GM21447 (cell line): ENCODE data around the gene LCN2.
"Not testable (repeated sequence)": the region's sequence is repeated elsewhere in the genome, so short reads cannot be mapped to it uniquely, and the experiment has no call there.

Experiments
- ATAC-seq: cut with Tn5 transposase; IDR thresholded peaks from one replicate; pipeline ENCODE4 v1.9.1; 2021; ENCODE audit not compliant: unreplicated experiment

Gene LCN2

DNA sequence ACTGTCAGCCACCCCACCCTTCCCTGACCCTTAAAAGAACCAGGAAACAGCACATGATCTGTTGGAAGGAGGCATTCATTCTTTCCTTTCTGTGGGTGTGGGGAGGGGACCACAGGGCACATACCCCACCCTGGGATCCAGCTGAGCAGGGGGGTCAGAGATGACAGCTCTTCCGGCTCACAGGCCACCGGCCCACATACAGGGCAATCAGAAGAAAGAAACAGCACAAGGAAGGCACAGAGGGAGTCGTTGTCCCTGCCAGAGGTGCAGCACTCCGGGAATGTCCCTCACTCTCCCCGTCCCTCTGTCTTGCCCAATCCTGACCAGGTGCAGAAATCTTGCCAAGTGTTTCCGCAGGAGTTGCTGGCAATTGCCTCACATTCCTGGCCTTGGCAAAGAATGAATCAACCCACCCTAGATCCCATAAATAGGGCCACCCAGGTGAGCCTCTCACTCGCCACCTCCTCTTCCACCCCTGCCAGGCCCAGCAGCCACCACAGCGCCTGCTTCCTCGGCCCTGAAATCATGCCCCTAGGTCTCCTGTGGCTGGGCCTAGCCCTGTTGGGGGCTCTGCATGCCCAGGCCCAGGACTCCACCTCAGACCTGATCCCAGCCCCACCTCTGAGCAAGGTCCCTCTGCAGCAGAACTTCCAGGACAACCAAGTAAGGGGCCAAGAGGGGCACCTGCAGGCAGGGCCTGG, at the start of gene LCN2:
LCN2 (plus strand) TSS at position 453 of the 701 bp plus-strand sequence; CDS start at position 526, 73 bp downstream.
- ATAC-seq = no peak

DNA sequence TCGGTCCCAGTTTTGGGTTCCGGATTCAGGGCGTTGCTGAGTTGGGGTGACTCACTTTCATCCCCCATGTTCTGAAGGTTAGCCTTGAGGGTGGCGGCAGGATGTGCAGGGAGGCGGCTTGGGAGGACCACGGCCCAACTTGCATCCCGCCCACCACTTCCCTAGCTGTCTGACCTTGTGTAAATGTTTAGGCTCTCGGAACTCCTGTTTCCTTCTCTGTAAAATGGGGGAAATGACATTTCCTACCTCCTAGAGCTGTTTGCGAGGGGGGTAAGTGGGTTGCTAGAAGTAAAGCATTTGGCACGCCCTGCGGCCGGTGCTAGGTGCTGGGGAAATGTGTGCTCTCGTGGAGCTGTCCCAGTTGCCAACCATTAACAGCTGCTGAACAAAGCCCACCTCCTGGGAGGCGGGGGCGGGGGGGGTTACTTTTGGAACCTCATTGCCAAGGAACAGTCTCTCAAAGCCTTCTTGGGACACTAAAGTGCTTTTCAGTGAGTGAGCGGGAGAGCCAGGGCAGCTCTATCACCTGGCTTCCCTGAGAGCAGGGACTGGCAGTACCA, 49.2 kb upstream of the LCN2 start:
- no peak for ATAC-seq

DNA sequence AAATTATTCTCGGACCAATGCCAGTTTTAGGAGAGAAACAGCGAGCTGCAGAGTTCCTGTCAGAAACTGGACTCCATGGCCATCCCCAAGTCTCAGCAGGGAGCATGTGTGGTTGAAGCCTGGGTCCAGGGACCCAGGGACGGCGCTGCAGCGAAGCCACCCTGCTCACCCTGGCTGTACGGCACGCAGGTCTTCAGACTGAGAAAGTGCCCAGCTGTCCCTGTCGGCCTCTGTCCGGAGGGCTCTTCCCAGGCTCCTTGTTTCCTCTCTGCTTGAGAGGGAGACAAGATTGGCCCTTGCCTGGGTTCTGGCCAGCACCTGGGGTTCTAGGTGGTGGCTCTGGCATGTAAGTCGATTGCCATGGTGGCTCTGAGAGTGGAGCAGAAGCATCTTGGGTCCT, 48.7 kb upstream of the LCN2 start:
- ATAC-seq = no peak

DNA sequence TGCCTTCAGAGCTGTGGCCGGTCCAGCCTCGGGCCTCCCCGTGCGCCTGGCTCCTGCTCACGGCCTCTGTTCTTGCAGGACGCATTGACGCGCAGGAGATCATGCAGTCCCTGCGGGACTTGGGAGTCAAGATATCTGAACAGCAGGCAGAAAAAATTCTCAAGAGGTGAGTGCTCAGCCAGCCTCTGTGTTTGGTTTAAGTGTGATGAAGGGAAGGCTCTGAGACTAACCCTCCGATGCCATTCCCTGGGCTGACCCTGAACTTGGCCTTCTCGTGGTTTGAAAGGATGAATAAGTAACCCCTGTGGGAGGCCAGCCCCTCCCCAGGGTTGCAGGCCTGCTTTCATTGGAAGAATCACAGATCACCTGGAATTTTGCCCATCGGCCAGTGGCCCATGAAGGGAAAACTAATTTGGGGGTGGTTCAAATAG, 48.0 kb upstream of the LCN2 start:
- ATAC-seq = no peak

DNA sequence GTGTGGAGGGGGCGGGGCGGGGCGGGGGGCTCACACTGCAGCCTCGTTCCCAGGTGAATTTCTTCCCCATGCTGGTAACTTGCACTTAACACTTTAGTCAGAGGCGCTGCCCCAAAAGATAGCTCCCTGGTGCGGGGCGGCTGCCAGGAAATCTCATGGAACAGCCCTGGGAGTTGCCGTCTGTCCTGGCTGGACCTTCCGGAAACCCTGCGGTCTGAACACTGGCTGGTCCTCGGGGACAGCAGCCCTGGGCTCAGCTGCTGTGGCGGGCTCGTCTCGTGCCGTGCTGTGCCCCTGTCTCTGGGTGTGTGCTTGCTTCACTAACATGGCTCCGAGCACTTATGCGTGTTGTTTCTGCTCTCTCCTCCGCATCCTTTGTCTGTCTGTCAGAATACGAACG, 47.6 kb upstream of the LCN2 start:
- ATAC-seq = no peak

DNA sequence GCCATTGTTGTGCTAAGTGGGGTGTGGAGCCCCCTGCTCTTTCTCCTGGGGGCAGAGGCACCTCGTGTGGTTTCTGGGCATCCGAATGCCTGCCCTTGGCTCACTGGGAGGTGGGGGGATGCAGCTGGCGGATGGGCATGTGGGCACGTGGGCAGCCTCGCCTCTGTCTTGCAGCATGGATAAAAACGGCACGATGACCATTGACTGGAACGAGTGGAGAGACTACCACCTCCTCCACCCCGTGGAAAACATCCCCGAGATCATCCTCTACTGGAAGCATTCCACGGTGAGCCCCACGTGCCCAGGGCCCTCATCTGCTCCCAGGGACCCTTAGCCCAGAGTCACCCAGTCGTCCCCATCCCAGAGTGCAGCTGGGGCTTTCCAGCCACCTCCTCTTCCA, 47.1 kb upstream of the LCN2 start:
- ATAC-seq = no peak

DNA sequence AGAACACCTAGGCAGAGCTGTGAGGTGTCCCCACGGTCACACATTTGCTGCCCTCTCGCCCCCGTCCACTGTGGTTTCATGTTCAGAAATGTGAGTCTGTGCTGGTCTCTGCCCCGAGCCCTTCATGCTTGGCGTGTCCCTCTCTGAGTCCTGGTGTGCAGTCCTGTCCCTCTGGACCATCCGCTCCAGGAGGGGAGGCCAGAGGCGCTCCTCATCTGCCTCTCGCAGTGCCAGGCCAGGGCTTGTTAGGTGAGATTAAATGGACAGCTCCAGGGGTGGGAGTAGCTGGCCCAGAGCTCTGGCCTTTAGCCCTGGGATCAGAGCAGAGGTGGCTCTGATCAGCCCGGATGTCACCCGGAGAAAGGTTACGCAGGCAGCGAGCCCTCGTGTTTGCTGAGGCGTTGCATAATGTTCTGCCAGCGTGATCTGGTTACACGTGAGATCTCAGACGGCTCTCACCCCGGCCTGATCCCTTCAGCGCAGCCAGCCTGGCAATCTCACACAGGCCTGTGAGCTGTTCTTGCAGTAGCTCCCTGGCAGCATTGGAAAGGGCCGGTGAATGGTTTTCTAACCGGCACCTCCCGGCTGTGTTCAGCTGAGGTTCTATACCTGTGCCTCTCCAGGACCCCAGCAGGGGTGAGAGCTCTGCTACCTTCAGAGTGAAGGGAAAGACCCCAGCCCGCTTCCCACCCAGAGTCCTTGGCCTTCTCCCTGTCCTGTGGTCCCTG, 46.2 kb upstream of the LCN2 start:
- ATAC-seq = no peak

DNA sequence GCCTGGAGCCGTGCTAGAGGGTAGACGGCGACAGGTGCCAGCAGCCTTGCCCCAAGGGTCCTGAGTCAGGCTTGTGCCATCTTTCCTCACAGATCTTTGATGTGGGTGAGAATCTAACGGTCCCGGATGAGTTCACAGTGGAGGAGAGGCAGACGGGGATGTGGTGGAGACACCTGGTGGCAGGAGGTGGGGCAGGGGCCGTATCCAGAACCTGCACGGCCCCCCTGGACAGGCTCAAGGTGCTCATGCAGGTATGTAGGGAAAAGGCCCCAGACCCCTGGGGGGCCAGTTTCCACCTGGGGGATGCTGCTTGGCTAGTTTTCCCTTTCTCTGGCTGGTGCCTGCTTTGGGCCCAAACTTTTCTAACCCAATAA, 45.7 kb upstream of the LCN2 start:
- no peak for ATAC-seq

DNA sequence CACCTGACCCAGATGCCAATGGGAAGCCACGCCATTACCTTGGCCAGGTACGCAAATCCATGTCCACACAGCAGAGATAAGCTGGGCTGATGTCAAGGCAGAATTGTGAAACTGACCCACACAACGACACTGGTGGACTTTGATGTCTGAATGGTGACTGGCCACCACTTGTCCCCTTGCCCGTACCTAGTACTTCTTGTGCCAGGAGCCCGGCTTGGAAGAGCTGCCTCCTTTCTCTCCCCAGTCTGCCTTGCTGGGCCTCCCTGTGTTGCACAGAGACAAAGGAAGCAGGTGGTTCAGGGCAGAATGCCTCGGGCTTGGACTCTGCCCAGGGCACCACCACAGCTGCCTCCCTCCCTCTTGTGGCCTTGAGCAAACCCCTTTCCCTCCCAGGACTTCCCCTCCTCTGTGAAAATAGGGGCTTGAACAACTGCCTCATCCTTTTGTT, 45.1 kb upstream of the LCN2 start:
- no peak for ATAC-seq

DNA sequence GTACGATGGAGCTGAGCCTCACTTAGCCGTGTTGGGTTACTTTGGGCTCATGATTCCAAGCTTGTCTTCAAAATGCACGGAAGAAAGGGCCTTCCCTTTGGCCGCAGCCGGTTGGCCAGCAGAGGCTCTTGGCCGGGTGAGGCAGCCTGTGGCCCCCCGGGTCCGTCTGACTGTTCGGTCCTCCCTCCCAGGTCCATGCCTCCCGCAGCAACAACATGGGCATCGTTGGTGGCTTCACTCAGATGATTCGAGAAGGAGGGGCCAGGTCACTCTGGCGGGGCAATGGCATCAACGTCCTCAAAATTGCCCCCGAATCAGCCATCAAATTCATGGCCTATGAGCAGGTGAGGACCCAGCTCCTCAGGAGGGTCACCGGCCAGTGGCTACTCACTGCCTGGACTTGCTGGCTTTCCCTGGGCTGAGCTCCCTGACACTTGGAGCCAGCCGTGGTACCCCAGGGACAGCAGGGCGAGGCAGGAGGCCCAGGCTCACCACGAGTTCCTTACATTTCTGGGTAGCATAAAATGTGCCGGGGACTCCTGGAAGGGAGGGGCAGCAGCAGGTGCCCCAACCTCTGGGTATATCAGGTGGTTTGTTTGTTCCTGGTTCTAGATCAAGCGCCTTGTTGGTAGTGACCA, 43.6 kb upstream of the LCN2 start:
- no peak for ATAC-seq

DNA sequence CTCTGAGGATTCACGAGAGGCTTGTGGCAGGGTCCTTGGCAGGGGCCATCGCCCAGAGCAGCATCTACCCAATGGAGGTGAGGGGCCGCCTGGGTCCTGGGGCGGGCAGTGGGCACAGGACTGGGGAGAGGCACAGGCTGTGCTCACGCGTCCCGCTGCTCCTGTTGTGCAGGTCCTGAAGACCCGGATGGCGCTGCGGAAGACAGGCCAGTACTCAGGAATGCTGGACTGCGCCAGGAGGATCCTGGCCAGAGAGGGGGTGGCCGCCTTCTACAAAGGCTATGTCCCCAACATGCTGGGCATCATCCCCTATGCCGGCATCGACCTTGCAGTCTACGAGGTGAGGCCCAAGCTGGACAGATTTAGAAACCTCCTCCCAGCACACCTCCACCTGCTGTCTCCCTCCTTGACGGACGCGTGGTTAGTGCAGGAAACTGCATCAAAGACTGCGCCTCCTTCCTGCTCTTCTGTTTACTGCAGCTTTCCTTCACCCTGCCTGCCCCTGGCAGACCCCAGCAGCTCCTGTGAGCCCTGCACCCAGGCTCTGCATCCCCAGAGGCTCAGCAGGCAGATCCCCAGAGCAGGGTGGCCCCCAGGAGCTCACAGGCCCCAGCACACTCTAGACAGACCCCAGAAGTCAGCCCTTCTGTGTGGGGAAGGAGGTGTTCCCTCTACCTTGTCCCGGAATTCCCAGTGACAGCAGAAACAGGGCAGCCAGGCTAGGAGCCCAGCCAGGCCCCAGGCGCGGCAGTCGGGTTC, 42.9 kb upstream of the LCN2 start:
- ATAC-seq = no peak

DNA sequence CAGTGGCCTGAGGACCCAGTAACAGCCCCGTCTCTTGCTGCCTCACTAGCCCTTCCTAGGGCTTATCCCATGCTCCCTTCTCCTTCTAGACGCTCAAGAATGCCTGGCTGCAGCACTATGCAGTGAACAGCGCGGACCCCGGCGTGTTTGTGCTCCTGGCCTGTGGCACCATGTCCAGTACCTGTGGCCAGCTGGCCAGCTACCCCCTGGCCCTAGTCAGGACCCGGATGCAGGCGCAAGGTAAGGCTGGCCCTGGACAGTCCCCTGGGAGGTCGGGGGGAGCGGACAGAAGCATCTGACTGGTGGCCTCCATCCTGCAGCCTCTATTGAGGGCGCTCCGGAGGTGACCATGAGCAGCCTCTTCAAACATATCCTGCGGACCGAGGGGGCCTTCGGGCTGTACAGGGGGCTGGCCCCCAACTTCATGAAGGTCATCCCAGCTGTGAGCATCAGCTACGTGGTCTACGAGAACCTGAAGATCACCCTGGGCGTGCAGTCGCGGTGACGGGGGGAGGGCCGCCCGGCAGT, 42.2 kb upstream of the LCN2 start:
- ATAC-seq = no peak

DNA sequence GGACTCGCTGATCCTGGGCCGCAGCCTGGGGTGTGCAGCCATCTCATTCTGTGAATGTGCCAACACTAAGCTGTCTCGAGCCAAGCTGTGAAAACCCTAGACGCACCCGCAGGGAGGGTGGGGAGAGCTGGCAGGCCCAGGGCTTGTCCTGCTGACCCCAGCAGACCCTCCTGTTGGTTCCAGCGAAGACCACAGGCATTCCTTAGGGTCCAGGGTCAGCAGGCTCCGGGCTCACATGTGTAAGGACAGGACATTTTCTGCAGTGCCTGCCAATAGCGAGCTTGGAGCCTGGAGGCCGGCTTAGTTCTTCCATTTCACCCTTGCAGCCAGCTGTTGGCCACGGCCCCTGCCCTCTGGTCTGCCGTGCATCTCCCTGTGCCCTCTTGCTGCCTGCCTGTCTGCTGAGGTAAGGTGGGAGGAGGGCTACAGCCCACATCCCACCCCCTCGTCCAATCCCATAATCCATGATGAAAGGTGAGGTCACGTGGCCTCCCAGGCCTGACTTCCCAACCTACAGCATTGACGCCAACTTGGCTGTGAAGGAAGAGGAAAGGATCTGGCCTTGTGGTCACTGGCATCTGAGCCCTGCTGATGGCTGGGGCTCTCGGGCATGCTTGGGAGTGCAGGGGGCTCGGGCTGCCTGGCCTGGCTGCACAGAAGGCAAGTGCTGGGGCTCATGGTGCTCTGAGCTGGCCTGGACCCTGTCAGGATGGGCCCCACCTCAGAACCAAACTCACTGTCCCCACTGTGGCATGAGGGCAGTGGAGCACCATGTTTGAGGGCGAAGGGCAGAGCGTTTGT, 41.6 kb upstream of the LCN2 start:
- ATAC-seq = no peak

DNA sequence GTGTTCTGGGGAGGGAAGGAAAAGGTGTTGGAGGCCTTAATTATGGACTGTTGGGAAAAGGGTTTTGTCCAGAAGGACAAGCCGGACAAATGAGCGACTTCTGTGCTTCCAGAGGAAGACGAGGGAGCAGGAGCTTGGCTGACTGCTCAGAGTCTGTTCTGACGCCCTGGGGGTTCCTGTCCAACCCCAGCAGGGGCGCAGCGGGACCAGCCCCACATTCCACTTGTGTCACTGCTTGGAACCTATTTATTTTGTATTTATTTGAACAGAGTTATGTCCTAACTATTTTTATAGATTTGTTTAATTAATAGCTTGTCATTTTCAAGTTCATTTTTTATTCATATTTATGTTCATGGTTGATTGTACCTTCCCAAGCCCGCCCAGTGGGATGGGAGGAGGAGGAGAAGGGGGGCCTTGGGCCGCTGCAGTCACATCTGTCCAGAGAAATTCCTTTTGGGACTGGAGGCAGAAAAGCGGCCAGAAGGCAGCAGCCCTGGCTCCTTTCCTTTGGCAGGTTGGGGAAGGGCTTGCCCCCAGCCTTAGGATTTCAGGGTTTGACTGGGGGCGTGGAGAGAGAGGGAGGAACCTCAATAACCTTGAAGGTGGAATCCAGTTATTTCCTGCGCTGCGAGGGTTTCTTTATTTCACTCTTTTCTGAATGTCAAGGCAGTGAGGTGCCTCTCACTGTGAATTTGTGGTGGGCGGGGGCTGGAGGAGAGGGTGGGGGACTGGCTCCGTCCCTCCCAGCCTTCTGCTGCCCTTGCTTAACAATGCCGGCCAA, 40.8 kb upstream of the LCN2 start:
- ATAC-seq = no peak

DNA sequence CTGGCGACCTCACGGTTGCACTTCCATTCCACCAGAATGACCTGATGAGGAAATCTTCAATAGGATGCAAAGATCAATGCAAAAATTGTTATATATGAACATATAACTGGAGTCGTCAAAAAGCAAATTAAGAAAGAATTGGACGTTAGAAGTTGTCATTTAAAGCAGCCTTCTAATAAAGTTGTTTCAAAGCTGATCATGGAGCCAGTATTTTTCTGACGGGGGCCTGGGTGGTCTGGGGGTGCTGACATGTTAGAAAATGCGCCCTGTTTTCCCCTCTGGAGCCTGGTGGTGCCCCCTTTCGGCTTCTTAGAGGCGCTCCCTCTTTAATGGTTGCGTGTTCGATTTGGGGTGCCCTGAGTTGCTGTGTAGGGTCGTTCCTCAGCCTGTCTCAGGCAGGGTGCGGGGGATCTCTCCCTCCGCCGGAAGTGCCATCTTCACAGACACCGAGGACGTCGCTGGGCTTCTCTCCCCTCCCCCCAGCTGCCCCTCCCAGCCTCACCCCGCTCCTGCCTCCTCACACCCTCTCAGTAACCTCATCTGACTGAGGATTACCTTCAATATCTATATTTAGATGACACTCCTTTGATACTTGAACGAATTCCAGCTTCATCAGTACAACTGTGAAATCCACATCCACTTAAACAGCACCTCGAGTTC, 40.1 kb upstream of the LCN2 start:
- no peak for ATAC-seq

DNA sequence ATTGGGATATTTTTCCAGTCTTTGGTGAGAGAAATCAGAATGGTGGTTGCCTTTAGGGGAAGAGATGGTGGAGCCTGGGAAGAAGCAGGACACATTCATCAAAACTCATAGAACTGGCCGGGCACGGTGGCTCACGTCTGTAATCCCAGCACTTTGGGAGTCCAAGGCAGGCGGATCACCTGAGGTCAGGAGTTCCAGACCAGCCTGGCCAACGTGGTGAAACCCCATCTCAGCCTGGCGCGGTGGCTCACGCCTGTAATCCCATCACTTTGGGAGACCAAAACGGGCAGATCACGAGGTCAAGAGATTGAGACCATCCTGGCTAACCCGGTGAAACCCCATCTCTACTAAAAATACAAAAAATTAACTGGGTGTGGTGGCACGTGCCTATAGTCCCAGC, 37.5 kb upstream of the LCN2 start:
- ATAC-seq = not testable (repeated sequence)

DNA sequence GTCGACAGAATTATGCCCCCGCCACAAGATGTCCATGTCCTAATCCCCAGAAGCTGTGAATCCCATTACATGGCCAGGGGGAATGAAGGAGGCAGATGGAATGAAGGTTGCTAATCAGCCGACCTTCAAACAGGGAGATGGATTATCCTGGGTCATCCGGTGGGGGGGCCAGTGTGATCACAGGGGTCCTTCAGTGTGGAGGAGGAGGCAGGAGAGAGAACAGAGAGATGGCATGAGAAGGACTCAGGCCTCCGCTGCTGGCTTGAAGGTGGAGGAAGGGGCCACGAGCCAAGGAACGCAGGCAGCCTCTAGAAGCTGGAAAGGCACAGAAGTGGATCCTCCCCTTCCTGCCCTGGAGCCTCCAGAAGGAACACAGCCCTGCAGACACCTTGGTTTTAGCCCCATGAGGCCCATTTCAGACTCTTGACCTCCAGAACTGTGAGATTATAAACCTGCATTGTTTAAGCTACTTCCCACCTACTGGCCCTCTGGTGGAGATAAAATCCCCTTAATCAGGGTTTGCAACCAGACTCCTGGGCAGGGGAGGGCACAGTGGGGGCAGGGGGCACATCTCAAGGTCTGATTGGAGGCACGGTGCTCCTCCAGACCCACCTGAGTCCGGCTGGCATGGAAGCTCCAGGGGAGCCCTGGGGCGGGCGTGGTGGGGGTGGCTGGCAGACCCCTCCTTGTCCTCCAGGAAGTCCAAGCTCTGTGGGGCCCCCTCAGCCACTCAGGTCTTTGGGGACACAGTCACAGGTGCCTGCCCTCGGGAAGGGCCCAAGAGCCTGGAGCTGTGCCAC, 35.5 kb upstream of the LCN2 start:
- ATAC-seq = no peak
